Measurements from ENCODE around the gene FKBP11. TPM values are rescaled to one million over a fixed set of nuclear protein-coding genes. Genes with fewer than 3 reads are reported as not detected.

Gene FKBP11
- total RNA-seq, 1 experiment from 2014 or later = 25.5 TPM

DNA sequence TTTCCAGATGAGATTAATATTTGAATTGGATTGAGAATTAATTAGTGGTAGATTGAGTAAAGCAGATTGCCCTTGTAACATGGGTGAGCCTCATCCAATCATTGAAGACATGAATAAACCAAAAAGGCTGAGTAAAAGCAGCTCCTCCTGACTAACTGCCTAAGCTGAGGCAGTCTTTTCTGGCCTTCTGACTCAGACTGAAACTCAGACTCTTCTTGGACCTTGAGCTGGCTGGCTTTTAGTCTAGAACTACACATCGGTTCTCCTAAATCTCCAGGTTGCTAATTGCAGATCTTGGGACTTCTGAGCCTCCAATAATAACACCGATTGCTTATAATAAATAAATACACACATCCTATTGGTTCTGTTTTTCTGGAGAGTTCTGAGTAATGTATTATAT, 24.0 kb downstream of the FKBP11 start:
- H3K27ac ChIP-seq = no peak overlapping the region
- CTCF ChIA-PET = interaction anchor here (0.7 kb wide), 1 partner anchor 58 kb away, joined by 3 read pairs; no protein-coding TSS in a partner anchor
- H3K4me2 ChIP-seq = no peak overlapping the region
- H4K20me1 ChIP-seq (ENCODE audit: insufficient read depth) = no peaks in the 10 kb centered on the region
- H3K4me3 ChIP-seq = no peak overlapping the region
- 0 out of 2 replicates have a peak, but pooled peaks cover 3% of the 10 kb centered on the region for H3F3A ChIP-seq (ENCODE audit: insufficient read depth, low read depth)
- H3K27me3 ChIP-seq (ENCODE audit: insufficient read depth, low read depth) = no peaks in the 10 kb centered on the region
- no peak for DNase-seq
- H3K9me3 ChIP-seq (ENCODE audit: insufficient read depth, low read depth) = no peaks in the 10 kb centered on the region
- H2AFZ ChIP-seq = no peak overlapping the region
- no peaks in the 10 kb centered on the region for H3K4me1 ChIP-seq (replicated peaks; ENCODE audit: insufficient read depth)
- no TSS peak for BruUV-seq (replicated peaks)
- POLR2A ChIA-PET (ENCODE audit: unreplicated experiment) = interaction anchor here (0.6 to 0.7 kb wide), 2 partner anchors 49 to 112 kb away, joined by 3 to 5 read pairs; partner anchors contain the start of gene DDX23
- intact Hi-C loops (cut with micrococcal nuclease; ENCODE audit: unreplicated experiment) = no loop called here
- no peaks in the 10 kb centered on the region for H3K9me2 ChIP-seq (ENCODE audit: insufficient read depth)
- TF ChIP-seq, protein P1, sequence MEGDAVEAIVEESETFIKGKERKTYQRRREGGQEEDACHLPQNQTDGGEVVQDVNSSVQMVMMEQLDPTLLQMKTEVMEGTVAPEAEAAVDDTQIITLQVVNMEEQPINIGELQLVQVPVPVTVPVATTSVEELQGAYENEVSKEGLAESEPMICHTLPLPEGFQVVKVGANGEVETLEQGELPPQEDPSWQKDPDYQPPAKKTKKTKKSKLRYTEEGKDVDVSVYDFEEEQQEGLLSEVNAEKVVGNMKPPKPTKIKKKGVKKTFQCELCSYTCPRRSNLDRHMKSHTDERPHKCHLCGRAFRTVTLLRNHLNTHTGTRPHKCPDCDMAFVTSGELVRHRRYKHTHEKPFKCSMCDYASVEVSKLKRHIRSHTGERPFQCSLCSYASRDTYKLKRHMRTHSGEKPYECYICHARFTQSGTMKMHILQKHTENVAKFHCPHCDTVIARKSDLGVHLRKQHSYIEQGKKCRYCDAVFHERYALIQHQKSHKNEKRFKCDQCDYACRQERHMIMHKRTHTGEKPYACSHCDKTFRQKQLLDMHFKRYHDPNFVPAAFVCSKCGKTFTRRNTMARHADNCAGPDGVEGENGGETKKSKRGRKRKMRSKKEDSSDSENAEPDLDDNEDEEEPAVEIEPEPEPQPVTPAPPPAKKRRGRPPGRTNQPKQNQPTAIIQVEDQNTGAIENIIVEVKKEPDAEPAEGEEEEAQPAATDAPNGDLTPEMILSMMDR (conservative IDR thresholded peaks at IDR 0.05) = no peak
- no peak for TF ChIP-seq EZH2 (IDR thresholded peaks at IDR 0.05; ENCODE audit: low read depth)
- no peaks in the 10 kb centered on the region for H3K79me2 ChIP-seq (ENCODE audit: low read depth)
- H3K36me3 ChIP-seq (ENCODE audit: low read depth) = no peaks in the 10 kb centered on the region

DNA sequence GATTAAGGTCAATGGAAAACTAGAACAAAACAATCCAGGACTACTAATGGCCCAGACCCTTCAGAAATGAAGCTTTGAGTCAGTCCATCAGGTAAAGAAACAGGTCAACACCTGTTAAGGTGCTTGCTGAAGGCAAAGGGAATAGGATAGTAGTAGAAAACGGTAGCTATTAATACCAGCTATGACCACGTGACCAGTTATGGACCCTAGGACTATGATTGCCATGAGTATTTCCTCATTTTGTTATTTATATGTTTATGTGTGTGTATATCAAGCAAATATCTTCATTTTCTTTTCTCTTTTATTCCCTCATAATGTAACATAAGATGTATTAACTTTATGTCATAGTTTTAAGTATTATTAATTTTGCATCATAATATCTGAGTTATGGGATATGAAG, 25.6 kb downstream of the FKBP11 start:
- H3K4me3 ChIP-seq = no peak overlapping the region
- no peaks in the 10 kb centered on the region for H3K79me2 ChIP-seq (ENCODE audit: low read depth)
- TF ChIP-seq, protein P1 (conservative IDR thresholded peaks at IDR 0.05) = no peak
- no peak for TF ChIP-seq EZH2 (IDR thresholded peaks at IDR 0.05; ENCODE audit: low read depth)
- POLR2A ChIA-PET (ENCODE audit: unreplicated experiment) = no interaction called here
- no peaks in the 10 kb centered on the region for H3K27me3 ChIP-seq (ENCODE audit: insufficient read depth, low read depth)
- CTCF ChIA-PET = no interaction called here
- no peak overlapping the region for H2AFZ ChIP-seq
- H3K4me1 ChIP-seq (replicated peaks; ENCODE audit: insufficient read depth) = no peaks in the 10 kb centered on the region
- intact Hi-C loops (cut with micrococcal nuclease; ENCODE audit: unreplicated experiment) = no loop called here
- H3K27ac ChIP-seq = no peak overlapping the region
- no TSS peak for BruUV-seq (replicated peaks)
- H3F3A ChIP-seq (ENCODE audit: insufficient read depth, low read depth) = 0 out of 2 replicates have a peak, but pooled peaks cover 3% of the 10 kb centered on the region
- H3K9me3 ChIP-seq (ENCODE audit: insufficient read depth, low read depth) = no peaks in the 10 kb centered on the region
- DNase-seq = no peak
- no peaks in the 10 kb centered on the region for H3K36me3 ChIP-seq (ENCODE audit: low read depth)
- H4K20me1 ChIP-seq (ENCODE audit: insufficient read depth) = no peaks in the 10 kb centered on the region
- no peaks in the 10 kb centered on the region for H3K9me2 ChIP-seq (ENCODE audit: insufficient read depth)
- no peak overlapping the region for H3K4me2 ChIP-seq

GRCh38 chr12:48894271-48894670, 31.0 kb downstream of the FKBP11 start:
- CTCF ChIA-PET = interaction anchor here (0.7 to 1.4 kb wide), 2 partner anchors 41 to 678 kb away, joined by 3 to 4 read pairs; no protein-coding TSS in a partner anchor
- H3F3A ChIP-seq (ENCODE audit: insufficient read depth, low read depth) = no peaks in the 10 kb centered on the region; the same call in 1 of the 2 replicates

More at GRCh38 chr12:48894271-48894670, 31.0 kb downstream of the FKBP11 start:
- H2AFZ ChIP-seq = no peak overlapping the region
- H4K20me1 ChIP-seq (ENCODE audit: insufficient read depth) = no peaks in the 10 kb centered on the region
- intact Hi-C loops (cut with micrococcal nuclease; ENCODE audit: unreplicated experiment) = no loop called here
- POLR2A ChIA-PET (ENCODE audit: unreplicated experiment) = no interaction called here
- H3K79me2 ChIP-seq (ENCODE audit: low read depth) = no peaks in the 10 kb centered on the region
- TF ChIP-seq, protein P1 (conservative IDR thresholded peaks at IDR 0.05) = no peak
- TF ChIP-seq EZH2 (IDR thresholded peaks at IDR 0.05; ENCODE audit: low read depth) = no peak
- H3K27ac ChIP-seq = no peak overlapping the region
- DNase-seq = no peak
- no peaks in the 10 kb centered on the region for H3K4me1 ChIP-seq (replicated peaks; ENCODE audit: insufficient read depth)
- no peaks in the 10 kb centered on the region for H3K9me2 ChIP-seq (ENCODE audit: insufficient read depth)
- H3K9me3 ChIP-seq (ENCODE audit: insufficient read depth, low read depth) = no peaks in the 10 kb centered on the region
- no peak overlapping the region for H3K4me2 ChIP-seq
- H3K27me3 ChIP-seq (ENCODE audit: insufficient read depth, low read depth) = peaks cover 7% of the 10 kb centered on the region; the same call in 1 of the 2 replicates
- no TSS peak for BruUV-seq (replicated peaks)
- H3K4me3 ChIP-seq = no peak overlapping the region
- no peaks in the 10 kb centered on the region for H3K36me3 ChIP-seq (ENCODE audit: low read depth)

All from PC-9 (cell line).